WTC11 (cell line): ENCODE data around the gene SLC30A4. TPM values are rescaled to one million over a fixed set of nuclear protein-coding genes. Genes with fewer than 3 reads are reported as not detected.
A peak's percentile ranks its signal among the peaks of the same experiment; 100 is the strongest.

ENCODE experiments used
- ATAC-seq: fragments of 200-7000 bp; cut with Tn5 transposase; 2 replicates; pipeline ENCODE4 v1.10.0; 2021; ENCODE audit warnings: mild to moderate bottlenecking, moderate library complexity
- CTCF ChIA-PET: fragments of 300-600 bp; sonication (Branson Sonifier 250); formaldehyde crosslinking; loops from one replicate; lab custom pipeline; 2021; ENCODE audit warnings: antibody characterized with exemption; lab: Charles Lee
- POLR2A ChIA-PET: fragments of 350-600 bp; sonication (Branson Sonifier 250); formaldehyde crosslinking; loops from one replicate; lab custom pipeline; 2021; ENCODE audit warnings: antibody characterized with exemption; lab: Charles Lee
- DNase-seq: peaks from one replicate; pipeline ENCODE4 v3.0.0; 2021; ENCODE audit warnings: low spot score
- H3K27ac Mint-ChIP-seq: 2 replicates; pipeline ENCODE4 v1.8.0; 2021; ENCODE audit warnings: mixed read lengths
- H3K27me3 Mint-ChIP-seq: 2 replicates; pipeline ENCODE4 v1.8.0; 2021; ENCODE audit warnings: low read depth, mild to moderate bottlenecking, moderate library complexity, mixed read lengths
- H3K36me3 Mint-ChIP-seq: 2 replicates; pipeline ENCODE4 v1.8.0; 2021; ENCODE audit warnings: mixed read lengths
- H3K4me1 Mint-ChIP-seq: 2 replicates; pipeline ENCODE4 v1.8.0; 2022; ENCODE audit warnings: mixed read lengths
- H3K4me3 Mint-ChIP-seq: 2 replicates; pipeline ENCODE4 v1.8.0; 2021; ENCODE audit warnings: mild to moderate bottlenecking, moderate library complexity, mixed read lengths
- H3K9me3 Mint-ChIP-seq: 2 replicates; pipeline ENCODE4 v1.8.0; 2021; ENCODE audit warnings: mixed read lengths
- ELF4 ChIP-seq: sonication (generic); formaldehyde crosslinking; IDR thresholded peaks from 2 replicates; pipeline ENCODE4 v1.8.1; 2022; ENCODE audit warnings: low read depth, mild to moderate bottlenecking, moderate library complexity, missing genetic modification reagents
- HMGA2 ChIP-seq: fragments of 250-450 bp; sonication (Bioruptor Pico); IDR thresholded peaks from 2 replicates; pipeline ENCODE4 v1.4.0; 2021; ENCODE audit warnings: mild to moderate bottlenecking, moderate library complexity
- KAT7 ChIP-seq: sonication (generic); formaldehyde crosslinking; IDR thresholded peaks from 2 replicates; pipeline ENCODE4 v1.8.1; 2023; ENCODE audit warnings: missing genetic modification reagents, mild to moderate bottlenecking, borderline replicate concordance
- NFATC4 ChIP-seq: fragments of 250-450 bp; sonication (Bioruptor Pico); IDR thresholded peaks from 2 replicates; pipeline ENCODE4 v1.9.0; 2021; ENCODE audit warnings: mild to moderate bottlenecking
- SOX15 ChIP-seq: fragments of 250-450 bp; sonication (Bioruptor Pico); IDR thresholded peaks from 2 replicates; pipeline ENCODE4 v1.9.0; 2021; ENCODE audit warnings: mild to moderate bottlenecking
- TCF7 ChIP-seq: sonication (generic); formaldehyde crosslinking; IDR thresholded peaks from 2 replicates; pipeline ENCODE4 v1.8.0; 2022; ENCODE audit warnings: mild to moderate bottlenecking, low read depth, missing genetic modification reagents, moderate library complexity
- total RNA-seq: library from RNA; stranded (reverse); gene quantifications from 3 replicates; pipeline ENCODE4 v1.2.3, GENCODE V29; 2021
- TF ChIP-seq, protein P1 (sequence below): sonication (generic); formaldehyde crosslinking; IDR thresholded peaks from 2 replicates; pipeline ENCODE4 v1.8.0; 2022; ENCODE audit warnings: mild to moderate bottlenecking, missing genetic modification reagents
- TF ChIP-seq, protein P2 (sequence below): sonication (generic); formaldehyde crosslinking; IDR thresholded peaks from 2 replicates; pipeline ENCODE4 v1.8.1; 2022; ENCODE audit warnings: low read depth, mild to moderate bottlenecking, moderate library complexity, missing genetic modification reagents, borderline replicate concordance
- TF ChIP-seq, protein P3 (sequence below): sonication (generic); formaldehyde crosslinking; IDR thresholded peaks from 2 replicates; pipeline ENCODE4 v1.8.0; 2022; ENCODE audit warnings: mild to moderate bottlenecking, missing genetic modification reagents
- TF ChIP-seq, protein P4 (sequence below): sonication (generic); formaldehyde crosslinking; IDR thresholded peaks from 2 replicates; pipeline ENCODE4 v1.8.1; 2022; ENCODE audit warnings: mild to moderate bottlenecking, moderate library complexity, missing genetic modification reagents
- TF ChIP-seq, protein P5 (sequence below): sonication (generic); formaldehyde crosslinking; IDR thresholded peaks from 2 replicates; pipeline ENCODE4 v1.8.0; 2023; ENCODE audit warnings: missing genetic modification reagents

The SLC30A4 gene
- total RNA-seq, 1 experiment from 2014 or later, result 0.04 TPM

DNA sequence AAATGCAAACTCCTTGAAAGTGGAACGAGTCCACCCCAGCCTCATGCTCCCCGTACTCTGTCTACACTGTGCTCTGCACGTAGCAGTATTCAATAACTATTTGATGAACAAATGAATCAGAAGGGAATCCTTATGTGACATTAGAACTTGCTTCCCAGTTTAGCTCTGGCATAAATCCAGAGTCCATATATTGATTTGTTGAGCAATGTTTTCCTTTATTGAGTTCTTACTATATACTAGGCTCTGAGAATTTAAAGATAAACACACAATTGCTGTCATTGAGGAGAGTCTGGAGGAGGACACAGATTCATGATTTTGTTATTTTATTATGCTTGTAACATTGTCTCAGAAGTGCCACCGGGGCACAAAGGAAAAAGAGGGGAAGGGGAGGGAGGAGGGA lies 73.2 kb downstream of the SLC30A4 start:
- CTCF ChIA-PET, result no interaction called here
- TF ChIP-seq, protein P1, sequence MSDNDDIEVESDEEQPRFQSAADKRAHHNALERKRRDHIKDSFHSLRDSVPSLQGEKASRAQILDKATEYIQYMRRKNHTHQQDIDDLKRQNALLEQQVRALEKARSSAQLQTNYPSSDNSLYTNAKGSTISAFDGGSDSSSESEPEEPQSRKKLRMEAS, result no peak
- TF ChIP-seq, protein P2, sequence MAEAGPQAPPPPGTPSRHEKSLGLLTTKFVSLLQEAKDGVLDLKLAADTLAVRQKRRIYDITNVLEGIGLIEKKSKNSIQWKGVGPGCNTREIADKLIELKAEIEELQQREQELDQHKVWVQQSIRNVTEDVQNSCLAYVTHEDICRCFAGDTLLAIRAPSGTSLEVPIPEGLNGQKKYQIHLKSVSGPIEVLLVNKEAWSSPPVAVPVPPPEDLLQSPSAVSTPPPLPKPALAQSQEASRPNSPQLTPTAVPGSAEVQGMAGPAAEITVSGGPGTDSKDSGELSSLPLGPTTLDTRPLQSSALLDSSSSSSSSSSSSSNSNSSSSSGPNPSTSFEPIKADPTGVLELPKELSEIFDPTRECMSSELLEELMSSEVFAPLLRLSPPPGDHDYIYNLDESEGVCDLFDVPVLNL (CRISPR knock-in tag), result no peak
- TF ChIP-seq, all 79 proteins: peak for 0
- Mint-ChIP-seq H3K9me3 (peaks cover 26% of the 10 kb centered on the region), H3K36me3 (peaks cover 16% of the 10 kb centered on the region), H3K4me1 (peaks cover 10% of the 10 kb centered on the region), H3K4me3 (no peak overlapping the region), H3K27me3 (peaks cover 40% of the 10 kb centered on the region), H3K27ac (no peak overlapping the region)
- POLR2A ChIA-PET, result no interaction called here
- ATAC-seq (no peak), DNase-seq (no peak)

DNA sequence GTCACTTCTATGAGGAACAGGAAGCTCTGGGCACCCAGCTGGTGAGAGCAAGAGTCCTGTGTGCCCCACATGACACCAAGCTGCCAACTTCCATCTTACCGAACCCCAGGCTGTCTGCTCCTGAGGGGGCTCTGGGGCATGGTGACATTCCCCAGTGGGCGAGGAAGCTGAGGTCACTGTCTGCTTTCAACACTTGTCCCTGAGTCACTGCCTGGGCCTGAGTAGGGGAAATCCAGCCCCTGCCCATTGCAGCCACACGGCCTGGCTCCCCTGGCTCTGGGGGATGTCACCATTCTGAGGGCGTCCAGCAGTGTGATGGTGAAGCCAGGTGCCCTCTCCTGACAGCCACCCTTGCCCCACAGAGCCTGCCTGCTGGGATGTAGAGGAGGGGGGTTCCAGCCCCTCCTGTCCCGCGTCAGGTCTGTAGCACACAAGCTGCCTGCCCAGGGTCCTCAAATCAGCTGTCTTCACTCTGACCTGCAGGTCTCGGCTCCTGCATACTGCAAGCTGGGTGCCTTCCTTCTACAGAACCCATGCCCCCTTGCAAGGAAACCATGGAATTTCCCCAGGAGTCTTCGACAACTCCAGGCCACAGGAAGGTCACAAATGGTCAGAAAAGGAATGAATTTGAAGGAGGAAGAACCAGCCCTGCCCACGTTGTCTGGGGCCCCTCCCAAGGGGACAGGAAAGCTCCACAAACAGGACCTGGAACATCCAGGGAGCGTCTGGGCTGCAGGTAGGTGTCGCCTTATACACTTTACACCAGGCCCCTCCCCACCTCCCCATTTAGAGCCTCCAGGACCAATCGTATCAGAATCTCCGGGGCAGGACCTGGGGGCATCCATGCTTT lies 74.3 kb downstream of the SLC30A4 start:
- Mint-ChIP-seq H3K27ac (no peak overlapping the region), H3K4me3 (no peak overlapping the region), H3K4me1 (peaks cover 10% of the 10 kb centered on the region), H3K9me3 (peaks cover 18% of the 10 kb centered on the region), H3K36me3 (peaks cover 16% of the 10 kb centered on the region), H3K27me3 (peaks cover 40% of the 10 kb centered on the region)
- DNase-seq, result no peak
- CTCF ChIA-PET, result interaction anchor here (0.8 to 2.8 kb wide), 5 partner anchors 9 to 166 kb away, joined by 3 to 12 read pairs (median 4); partner anchors contain the start of gene BLOC1S6
- POLR2A ChIA-PET, result interaction anchor here (0.6 kb wide), 1 partner anchor 138 kb away, joined by 4 read pairs; no protein-coding TSS in a partner anchor
- TF ChIP-seq, protein P3, sequence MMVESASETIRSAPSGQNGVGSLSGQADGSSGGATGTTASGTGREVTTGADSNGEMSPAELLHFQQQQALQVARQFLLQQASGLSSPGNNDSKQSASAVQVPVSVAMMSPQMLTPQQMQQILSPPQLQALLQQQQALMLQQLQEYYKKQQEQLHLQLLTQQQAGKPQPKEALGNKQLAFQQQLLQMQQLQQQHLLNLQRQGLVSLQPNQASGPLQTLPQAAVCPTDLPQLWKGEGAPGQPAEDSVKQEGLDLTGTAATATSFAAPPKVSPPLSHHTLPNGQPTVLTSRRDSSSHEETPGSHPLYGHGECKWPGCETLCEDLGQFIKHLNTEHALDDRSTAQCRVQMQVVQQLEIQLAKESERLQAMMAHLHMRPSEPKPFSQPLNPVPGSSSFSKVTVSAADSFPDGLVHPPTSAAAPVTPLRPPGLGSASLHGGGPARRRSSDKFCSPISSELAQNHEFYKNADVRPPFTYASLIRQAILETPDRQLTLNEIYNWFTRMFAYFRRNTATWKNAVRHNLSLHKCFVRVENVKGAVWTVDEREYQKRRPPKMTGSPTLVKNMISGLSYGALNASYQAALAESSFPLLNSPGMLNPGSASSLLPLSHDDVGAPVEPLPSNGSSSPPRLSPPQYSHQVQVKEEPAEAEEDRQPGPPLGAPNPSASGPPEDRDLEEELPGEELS (CRISPR knock-in tag), result 0 out of 2 replicates have a peak, but pooled peaks have one; percentile 16
- no peak for TF ChIP-seq ELF4 (CRISPR knock-in tag)
- ATAC-seq, result peak; percentile 88

DNA sequence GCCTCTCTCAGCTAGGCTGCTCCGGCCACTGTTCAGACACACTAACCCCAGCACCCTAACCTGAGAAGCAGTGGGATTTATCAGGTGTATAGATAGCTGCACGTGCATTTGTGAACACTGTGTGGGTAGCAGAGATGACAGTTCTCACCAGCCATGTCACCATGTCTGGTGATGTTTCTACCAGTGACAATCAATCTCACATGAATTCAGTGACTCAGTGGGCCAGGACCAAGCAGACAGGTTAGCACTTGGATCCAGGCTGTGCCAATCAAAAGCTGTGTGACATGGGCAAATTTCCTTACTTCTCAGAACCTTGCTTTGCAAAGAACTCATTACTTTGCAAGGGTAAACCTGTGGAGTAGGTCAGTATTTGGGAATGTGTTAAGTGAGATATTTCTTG lies 78.9 kb downstream of the SLC30A4 start:
- H3K36me3 Mint-ChIP-seq, result no peaks in the 10 kb centered on the region
- no peaks in the 10 kb centered on the region for H3K9me3 Mint-ChIP-seq
- H3K27me3 Mint-ChIP-seq, result peaks cover 21% of the 10 kb centered on the region
- no peak for ATAC-seq
- POLR2A ChIA-PET, result no interaction called here
- no peak for DNase-seq
- H3K4me1 Mint-ChIP-seq, result peaks cover 12% of the 10 kb centered on the region
- no peak overlapping the region for H3K27ac Mint-ChIP-seq
- TF ChIP-seq SOX15 (CRISPR knock-in tag), result no peak
- TF ChIP-seq TCF7, result no peak
- TF ChIP-seq, protein P4, sequence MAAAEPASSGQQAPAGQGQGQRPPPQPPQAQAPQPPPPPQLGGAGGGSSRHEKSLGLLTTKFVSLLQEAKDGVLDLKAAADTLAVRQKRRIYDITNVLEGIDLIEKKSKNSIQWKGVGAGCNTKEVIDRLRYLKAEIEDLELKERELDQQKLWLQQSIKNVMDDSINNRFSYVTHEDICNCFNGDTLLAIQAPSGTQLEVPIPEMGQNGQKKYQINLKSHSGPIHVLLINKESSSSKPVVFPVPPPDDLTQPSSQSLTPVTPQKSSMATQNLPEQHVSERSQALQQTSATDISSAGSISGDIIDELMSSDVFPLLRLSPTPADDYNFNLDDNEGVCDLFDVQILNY (CRISPR knock-in tag), result no peak
- TF ChIP-seq, protein P5, sequence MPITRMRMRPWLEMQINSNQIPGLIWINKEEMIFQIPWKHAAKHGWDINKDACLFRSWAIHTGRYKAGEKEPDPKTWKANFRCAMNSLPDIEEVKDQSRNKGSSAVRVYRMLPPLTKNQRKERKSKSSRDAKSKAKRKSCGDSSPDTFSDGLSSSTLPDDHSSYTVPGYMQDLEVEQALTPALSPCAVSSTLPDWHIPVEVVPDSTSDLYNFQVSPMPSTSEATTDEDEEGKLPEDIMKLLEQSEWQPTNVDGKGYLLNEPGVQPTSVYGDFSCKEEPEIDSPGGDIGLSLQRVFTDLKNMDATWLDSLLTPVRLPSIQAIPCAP (CRISPR knock-in tag), result no peak
- TF ChIP-seq HMGA2 (CRISPR knock-in tag), result no peak
- TF ChIP-seq KAT7, result no peak
- no peak for TF ChIP-seq NFATC4 (CRISPR knock-in tag)
- no peak overlapping the region for H3K4me3 Mint-ChIP-seq
- CTCF ChIA-PET, result interaction anchor here (1.6 kb wide), 1 partner anchor 14 kb away, joined by 8 read pairs; no protein-coding TSS in a partner anchor
